Lower lobe of right lung (tissue), 2 donors: ENCODE results near the gene GDF7. TPM values are rescaled to one million over a fixed set of nuclear protein-coding genes. Genes with fewer than 3 reads are reported as not detected.

ENCODE experiments used
- ATAC-seq, 2 donors: fragments of 200-7000 bp; cut with Tn5 transposase; one replicate each; pipeline ENCODE4 v1.9.1; 2020 to 2022; ENCODE audit warnings: mild to moderate bottlenecking in 2 of 2, moderate library complexity in 2 of 2
- DNase-seq: peaks from one replicate; pipeline ENCODE4 v3.0.0-alpha.2; 2020
- H3K27ac ChIP-seq: fragments of 200-600 bp; one replicate; pipeline ENCODE4 v1.8.0; 2022
- H3K27me3 ChIP-seq: fragments of 200-600 bp; one replicate; pipeline ENCODE4 v1.8.0; 2022; ENCODE audit warnings: low read depth
- H3K36me3 ChIP-seq: fragments of 200-600 bp; one replicate; pipeline ENCODE4 v1.8.0; 2022; ENCODE audit warnings: mild to moderate bottlenecking
- H3K4me1 ChIP-seq: fragments of 200-600 bp; one replicate; pipeline ENCODE4 v1.8.0; 2022
- H3K4me3 ChIP-seq: fragments of 200-600 bp; one replicate; pipeline ENCODE4 v1.8.0; 2022; ENCODE audit warnings: mild to moderate bottlenecking
- H3K9me3 ChIP-seq: fragments of 200-600 bp; one replicate; pipeline ENCODE4 v1.8.0; 2022
- CTCF ChIP-seq: fragments of 200-600 bp; IDR thresholded peaks from one replicate; pipeline ENCODE4 v1.8.0; 2022; ENCODE audit warnings: antibody characterized with exemption, mild to moderate bottlenecking
- intact Hi-C: fragments of 100-400 bp; cut with DNase I; formaldehyde crosslinking; loops from one replicate; pipeline ENCODE4 v1.11.0; 2022
- total RNA-seq: library from RNA; stranded (reverse); fragmentation: NEBNext Ultra II Directional; extraction: Animal tissue kit (Norgen Biotek cat#: 25700); gene quantifications from one replicate; pipeline ENCODE4 v1.2.1, GENCODE V29; 2021
- donor health status: DM: no; HTN: yes; CAD: no; lungs with severe emphysema.

The GDF7 gene
- total RNA-seq, 1 donor from 2014 or later, result 0.62 TPM

- peak overlapping the region; percentile 4 for H3K4me3 ChIP-seq
- ATAC-seq, result peak; percentile 34 to 45
- H3K27me3 ChIP-seq, result no peaks in the 10 kb centered on the region
These were observed 32.1 kb downstream of the GDF7 start for GRCh38 chr2:20698916-20699613.

GRCh38 chr2:20702563-20702962 is 35.6 kb downstream of the GDF7 start:
- Histone ChIP-seq H3K27ac (no peak overlapping the region), H3K9me3 (no peaks in the 10 kb centered on the region), H3K36me3 (no peaks in the 10 kb centered on the region), H3K27me3 (no peaks in the 10 kb centered on the region), H3K4me3 (no peak overlapping the region), H3K4me1 (peaks cover 15% of the 10 kb centered on the region)
- intact Hi-C loops, result no loop called here
- ATAC-seq (no peak), DNase-seq (no peak)
- TF ChIP-seq CTCF, result no peak

More at GRCh38 chr2:20698916-20699613, 32.1 kb downstream of the GDF7 start:
- H3K4me1 ChIP-seq, result peaks cover 15% of the 10 kb centered on the region
- DNase-seq, result no peak
- H3K36me3 ChIP-seq, result peaks cover 11% of the 10 kb centered on the region
- H3K27ac ChIP-seq, result peak overlapping the region; percentile 39
- intact Hi-C loops, result no loop called here
- no peak for TF ChIP-seq CTCF
- no peaks in the 10 kb centered on the region for H3K9me3 ChIP-seq

GRCh38 chr2:20704886-20705285 is 37.9 kb downstream of the GDF7 start:
- no peak for ATAC-seq
- H3K27me3 ChIP-seq, result no peaks in the 10 kb centered on the region
- TF ChIP-seq CTCF, result no peak
- no peak overlapping the region for H3K4me3 ChIP-seq
- no peak for DNase-seq
- no peaks in the 10 kb centered on the region for H3K9me3 ChIP-seq
- peaks cover 2% of the 10 kb centered on the region for H3K4me1 ChIP-seq
- no peak overlapping the region for H3K27ac ChIP-seq
- no peaks in the 10 kb centered on the region for H3K36me3 ChIP-seq
- intact Hi-C loops, result no loop called here

GRCh38 chr2:20706217-20706616 is 39.3 kb downstream of the GDF7 start:
- no peak overlapping the region for H3K4me3 ChIP-seq
- no peak for ATAC-seq
- H3K27me3 ChIP-seq, result no peaks in the 10 kb centered on the region
- H3K36me3 ChIP-seq, result no peaks in the 10 kb centered on the region
- no peak for TF ChIP-seq CTCF
- intact Hi-C loops, result no loop called here
- no peaks in the 10 kb centered on the region for H3K4me1 ChIP-seq
- H3K9me3 ChIP-seq, result no peaks in the 10 kb centered on the region
- no peak for DNase-seq
- no peak overlapping the region for H3K27ac ChIP-seq

- Histone ChIP-seq H3K4me1 (no peaks in the 10 kb centered on the region), H3K36me3 (no peaks in the 10 kb centered on the region), H3K4me3 (no peak overlapping the region), H3K27me3 (no peaks in the 10 kb centered on the region), H3K9me3 (no peaks in the 10 kb centered on the region), H3K27ac (no peak overlapping the region)
- TF ChIP-seq CTCF, result no peak
- no peak for DNase-seq
- intact Hi-C loops, result no loop called here
- no peak for ATAC-seq
These were observed 39.8 kb downstream of the GDF7 start for GRCh38 chr2:20706786-20707185.
